GM23338 (cell line): ENCODE measurements around the gene GIPC2.

ENCODE experiments used
- CREB1 ChIP-seq: fragments of 250-450 bp; sonication (Bioruptor Pico); IDR thresholded peaks from 2 replicates; pipeline ENCODE4 v1.5.0; 2020; ENCODE audit warnings: low read depth, mild to moderate bottlenecking, moderate library complexity
- EZH2 ChIP-seq: fragments of 200-600 bp; sonication (generic); IDR thresholded peaks from one replicate; pipeline ENCODE4 v1.8.0; 2017; ENCODE audit warnings: antibody characterized with exemption, mild to moderate bottlenecking, low read depth; ENCODE audit not compliant: unreplicated experiment
- EZH2phosphoT487 ChIP-seq: fragments of 200-600 bp; sonication (generic); IDR thresholded peaks from one replicate; pipeline ENCODE4 v1.8.1; 2018; ENCODE audit warnings: antibody characterized with exemption; ENCODE audit not compliant: unreplicated experiment
- JUNB ChIP-seq: IDR thresholded peaks from one replicate; pipeline ENCODE4 v1.6.1; 2016; ENCODE audit warnings: antibody characterized with exemption; ENCODE audit not compliant: unreplicated experiment
- POLR2AphosphoS5 ChIP-seq: IDR thresholded peaks from 2 replicates; pipeline ENCODE4 v1.6.1; 2016; ENCODE audit warnings: antibody characterized with exemption, low read depth
- STAT1 ChIP-seq: IDR thresholded peaks from one replicate; pipeline ENCODE4 v1.6.1; 2016; ENCODE audit warnings: antibody characterized with exemption; ENCODE audit not compliant: unreplicated experiment
- TF ChIP-seq, protein P1 (sequence below), 2 experiments: fragments of 200-600 bp in 1 of 2; sonication (generic) in 1 of 2; conservative IDR thresholded peaks; 2 replicates each; pipeline versions ENCODE4 v1.5.1 to v1.6.1; 2016 to 2017; ENCODE audit warnings: antibody characterized with exemption in 2 of 2, low read depth in 2 of 2, mild to moderate bottlenecking in 2 of 2, moderate library complexity in 1 of 2
- TF ChIP-seq, protein P2 (sequence below): IDR thresholded peaks from one replicate; pipeline ENCODE4 v1.6.1; 2018; ENCODE audit warnings: antibody characterized with exemption; ENCODE audit not compliant: unreplicated experiment
- TF ChIP-seq, protein P3 (sequence below): IDR thresholded peaks from 2 replicates; pipeline ENCODE4 v1.6.1; 2016; ENCODE audit warnings: antibody characterized with exemption

DNA sequence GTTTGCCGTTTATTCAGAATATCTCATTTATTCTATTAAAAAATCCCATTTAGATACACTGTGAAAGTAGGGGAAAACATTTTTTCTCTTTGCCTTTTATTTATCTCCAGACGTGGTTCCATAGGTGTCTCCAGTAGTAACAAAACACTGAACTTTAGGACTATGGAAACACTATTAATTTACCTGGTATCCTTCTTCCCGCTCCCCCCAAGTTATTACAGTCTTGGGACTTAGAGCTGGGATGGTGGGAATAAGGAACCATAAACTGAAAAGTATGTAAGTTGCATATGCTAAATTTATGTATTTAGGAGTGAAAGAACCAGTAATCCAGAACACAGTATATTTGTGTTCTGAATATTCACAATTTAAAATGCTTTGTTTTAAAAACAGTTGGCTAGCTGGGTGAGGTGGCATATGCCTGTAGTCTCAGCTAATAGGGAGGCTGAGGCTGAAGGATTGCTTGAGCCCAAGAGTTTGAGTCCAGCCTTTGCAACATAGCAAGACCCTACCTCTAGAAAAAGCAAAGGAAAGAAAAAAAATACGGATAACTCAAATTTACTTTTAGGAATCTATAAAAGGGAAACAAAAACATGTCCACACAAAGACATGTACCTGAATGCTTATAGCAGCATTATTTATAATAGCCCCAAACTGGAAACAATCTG, 38.0 kb upstream of the GIPC2 start:
- TF ChIP-seq POLR2AphosphoS5 (no peak), EZH2 (no peak), EZH2phosphoT487 (no peak), JUNB (no peak), CREB1 (CRISPR knock-in tag) (no peak), STAT1 (no peak)
- TF ChIP-seq, protein P1, sequence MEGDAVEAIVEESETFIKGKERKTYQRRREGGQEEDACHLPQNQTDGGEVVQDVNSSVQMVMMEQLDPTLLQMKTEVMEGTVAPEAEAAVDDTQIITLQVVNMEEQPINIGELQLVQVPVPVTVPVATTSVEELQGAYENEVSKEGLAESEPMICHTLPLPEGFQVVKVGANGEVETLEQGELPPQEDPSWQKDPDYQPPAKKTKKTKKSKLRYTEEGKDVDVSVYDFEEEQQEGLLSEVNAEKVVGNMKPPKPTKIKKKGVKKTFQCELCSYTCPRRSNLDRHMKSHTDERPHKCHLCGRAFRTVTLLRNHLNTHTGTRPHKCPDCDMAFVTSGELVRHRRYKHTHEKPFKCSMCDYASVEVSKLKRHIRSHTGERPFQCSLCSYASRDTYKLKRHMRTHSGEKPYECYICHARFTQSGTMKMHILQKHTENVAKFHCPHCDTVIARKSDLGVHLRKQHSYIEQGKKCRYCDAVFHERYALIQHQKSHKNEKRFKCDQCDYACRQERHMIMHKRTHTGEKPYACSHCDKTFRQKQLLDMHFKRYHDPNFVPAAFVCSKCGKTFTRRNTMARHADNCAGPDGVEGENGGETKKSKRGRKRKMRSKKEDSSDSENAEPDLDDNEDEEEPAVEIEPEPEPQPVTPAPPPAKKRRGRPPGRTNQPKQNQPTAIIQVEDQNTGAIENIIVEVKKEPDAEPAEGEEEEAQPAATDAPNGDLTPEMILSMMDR (conservative IDR thresholded peaks at IDR 0.05; ENCODE audit: low read depth in 2 of 2), result no peak
- TF ChIP-seq, protein P2, sequence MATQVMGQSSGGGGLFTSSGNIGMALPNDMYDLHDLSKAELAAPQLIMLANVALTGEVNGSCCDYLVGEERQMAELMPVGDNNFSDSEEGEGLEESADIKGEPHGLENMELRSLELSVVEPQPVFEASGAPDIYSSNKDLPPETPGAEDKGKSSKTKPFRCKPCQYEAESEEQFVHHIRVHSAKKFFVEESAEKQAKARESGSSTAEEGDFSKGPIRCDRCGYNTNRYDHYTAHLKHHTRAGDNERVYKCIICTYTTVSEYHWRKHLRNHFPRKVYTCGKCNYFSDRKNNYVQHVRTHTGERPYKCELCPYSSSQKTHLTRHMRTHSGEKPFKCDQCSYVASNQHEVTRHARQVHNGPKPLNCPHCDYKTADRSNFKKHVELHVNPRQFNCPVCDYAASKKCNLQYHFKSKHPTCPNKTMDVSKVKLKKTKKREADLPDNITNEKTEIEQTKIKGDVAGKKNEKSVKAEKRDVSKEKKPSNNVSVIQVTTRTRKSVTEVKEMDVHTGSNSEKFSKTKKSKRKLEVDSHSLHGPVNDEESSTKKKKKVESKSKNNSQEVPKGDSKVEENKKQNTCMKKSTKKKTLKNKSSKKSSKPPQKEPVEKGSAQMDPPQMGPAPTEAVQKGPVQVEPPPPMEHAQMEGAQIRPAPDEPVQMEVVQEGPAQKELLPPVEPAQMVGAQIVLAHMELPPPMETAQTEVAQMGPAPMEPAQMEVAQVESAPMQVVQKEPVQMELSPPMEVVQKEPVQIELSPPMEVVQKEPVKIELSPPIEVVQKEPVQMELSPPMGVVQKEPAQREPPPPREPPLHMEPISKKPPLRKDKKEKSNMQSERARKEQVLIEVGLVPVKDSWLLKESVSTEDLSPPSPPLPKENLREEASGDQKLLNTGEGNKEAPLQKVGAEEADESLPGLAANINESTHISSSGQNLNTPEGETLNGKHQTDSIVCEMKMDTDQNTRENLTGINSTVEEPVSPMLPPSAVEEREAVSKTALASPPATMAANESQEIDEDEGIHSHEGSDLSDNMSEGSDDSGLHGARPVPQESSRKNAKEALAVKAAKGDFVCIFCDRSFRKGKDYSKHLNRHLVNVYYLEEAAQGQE, result no peak
- TF ChIP-seq, protein P3, sequence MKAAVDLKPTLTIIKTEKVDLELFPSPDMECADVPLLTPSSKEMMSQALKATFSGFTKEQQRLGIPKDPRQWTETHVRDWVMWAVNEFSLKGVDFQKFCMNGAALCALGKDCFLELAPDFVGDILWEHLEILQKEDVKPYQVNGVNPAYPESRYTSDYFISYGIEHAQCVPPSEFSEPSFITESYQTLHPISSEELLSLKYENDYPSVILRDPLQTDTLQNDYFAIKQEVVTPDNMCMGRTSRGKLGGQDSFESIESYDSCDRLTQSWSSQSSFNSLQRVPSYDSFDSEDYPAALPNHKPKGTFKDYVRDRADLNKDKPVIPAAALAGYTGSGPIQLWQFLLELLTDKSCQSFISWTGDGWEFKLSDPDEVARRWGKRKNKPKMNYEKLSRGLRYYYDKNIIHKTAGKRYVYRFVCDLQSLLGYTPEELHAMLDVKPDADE, result no peak
